NCI-H1694 treated with DMSO at 0.1 percent for 48 hours (cell line): Measurements from ENCODE around the gene ST3GAL3.

Source experiments
- DNase-seq: peaks from one replicate; lab custom pipeline; 2025; lab: John Stamatoyannopoulos, UW

Gene ST3GAL3

GRCh38 chr1:43851561-43852338 is 144.4 kb downstream of the ST3GAL3 start:
- no peak for DNase-seq

- DNase-seq, result peak; percentile 93
Measured at GRCh38 chr1:43853161-43853921, 146.0 kb downstream of the ST3GAL3 start.

GRCh38 chr1:43854473-43854872 is 147.1 kb downstream of the ST3GAL3 start:
- no peak for DNase-seq

- no peak for DNase-seq
Measured at GRCh38 chr1:43856188-43856587, 148.9 kb downstream of the ST3GAL3 start.

- DNase-seq, result no peak
Measured at GRCh38 chr1:43857163-43857562, 149.8 kb downstream of the ST3GAL3 start.

GRCh38 chr1:43858324-43858723 is 151.0 kb downstream of the ST3GAL3 start:
- DNase-seq, result no peak

GRCh38 chr1:43861337-43861736 is 154.0 kb downstream of the ST3GAL3 start:
- DNase-seq, result no peak

GRCh38 chr1:43861988-43862735 is 154.8 kb downstream of the ST3GAL3 start:
- no peak for DNase-seq

- DNase-seq, result no peak
Measured at GRCh38 chr1:43864111-43865045, 157.0 kb downstream of the ST3GAL3 start.

GRCh38 chr1:43866201-43866600 is 158.9 kb downstream of the ST3GAL3 start:
- DNase-seq, result no peak

GRCh38 chr1:43867976-43868740 is 160.8 kb downstream of the ST3GAL3 start:
- no peak for DNase-seq

- peak; percentile 39 for DNase-seq
Measured at GRCh38 chr1:43868741-43869067, 161.4 kb downstream of the ST3GAL3 start.

GRCh38 chr1:43870306-43870705 is 163.0 kb downstream of the ST3GAL3 start:
- DNase-seq, result no peak

GRCh38 chr1:43871181-43871910 is 164.0 kb downstream of the ST3GAL3 start:
- DNase-seq, result no peak

GRCh38 chr1:43872280-43872679 is 164.9 kb downstream of the ST3GAL3 start:
- no peak for DNase-seq

GRCh38 chr1:43873851-43874250 is 166.5 kb downstream of the ST3GAL3 start:
- no peak for DNase-seq

- DNase-seq, result no peak
Measured at GRCh38 chr1:43874716-43875115, 167.4 kb downstream of the ST3GAL3 start.

- DNase-seq, result no peak
Measured at GRCh38 chr1:43875331-43875730, 168.0 kb downstream of the ST3GAL3 start.

- DNase-seq, result no peak
Measured at GRCh38 chr1:43877101-43877500, 169.8 kb downstream of the ST3GAL3 start.

- no peak for DNase-seq
Measured at GRCh38 chr1:43878440-43878839, 171.1 kb downstream of the ST3GAL3 start.
